Activated CD4-positive, alpha-beta T cell treated with anti-CD3 and anti-CD28 coated beads, Interleukin-2, amount 10 ng/mL, durations not matched to agents 7 days and 5 days (primary cell): ENCODE measurements around the gene SPDYE2B. TPM values are rescaled to one million over a fixed set of nuclear protein-coding genes. Genes with fewer than 3 reads are reported as not detected.
"Not testable (repeated sequence)": the region's sequence is repeated elsewhere in the genome, so short reads cannot be mapped to it uniquely, and the experiment has no call there.

ENCODE experiments used
- CTCF ChIA-PET: fragments of 350-600 bp; sonication (Branson Sonifier 250); formaldehyde crosslinking; loops from one replicate; lab custom pipeline; 2021; ENCODE audit warnings: antibody characterized with exemption; lab: Charles Lee
- POLR2A ChIA-PET: fragments of 350-600 bp; sonication (Branson Sonifier 250); formaldehyde crosslinking; loops from one replicate; lab custom pipeline; 2021; ENCODE audit warnings: antibody characterized with exemption; lab: Charles Lee
- DNase-seq: peaks from one replicate; pipeline ENCODE4 v3.0.0-alpha.2; 2020
- H3K27ac Mint-ChIP-seq: one replicate; pipeline ENCODE4 v1.8.0; 2021; ENCODE audit warnings: mild to moderate bottlenecking, moderate library complexity, mixed read lengths
- H3K27me3 Mint-ChIP-seq: one replicate; pipeline ENCODE4 v1.8.0; 2021; ENCODE audit warnings: mixed read lengths
- H3K36me3 Mint-ChIP-seq: one replicate; pipeline ENCODE4 v1.8.0; 2021; ENCODE audit warnings: low read depth, mixed read lengths
- H3K4me1 Mint-ChIP-seq: one replicate; pipeline ENCODE4 v1.8.0; 2021; ENCODE audit warnings: mixed read lengths
- H3K4me3 Mint-ChIP-seq: one replicate; pipeline ENCODE4 v1.8.0; 2021; ENCODE audit warnings: mild to moderate bottlenecking, moderate library complexity, mixed read lengths
- H3K9me3 Mint-ChIP-seq: one replicate; pipeline ENCODE4 v1.8.0; 2021; ENCODE audit warnings: mixed read lengths
- total RNA-seq, 2 experiments: library from RNA; stranded (reverse); gene quantifications; one replicate each; pipeline ENCODE4 v1.2.3, GENCODE V29; 2021

The SPDYE2B gene
- total RNA-seq, 2 experiments from 2014 or later, result not detected

DNA sequence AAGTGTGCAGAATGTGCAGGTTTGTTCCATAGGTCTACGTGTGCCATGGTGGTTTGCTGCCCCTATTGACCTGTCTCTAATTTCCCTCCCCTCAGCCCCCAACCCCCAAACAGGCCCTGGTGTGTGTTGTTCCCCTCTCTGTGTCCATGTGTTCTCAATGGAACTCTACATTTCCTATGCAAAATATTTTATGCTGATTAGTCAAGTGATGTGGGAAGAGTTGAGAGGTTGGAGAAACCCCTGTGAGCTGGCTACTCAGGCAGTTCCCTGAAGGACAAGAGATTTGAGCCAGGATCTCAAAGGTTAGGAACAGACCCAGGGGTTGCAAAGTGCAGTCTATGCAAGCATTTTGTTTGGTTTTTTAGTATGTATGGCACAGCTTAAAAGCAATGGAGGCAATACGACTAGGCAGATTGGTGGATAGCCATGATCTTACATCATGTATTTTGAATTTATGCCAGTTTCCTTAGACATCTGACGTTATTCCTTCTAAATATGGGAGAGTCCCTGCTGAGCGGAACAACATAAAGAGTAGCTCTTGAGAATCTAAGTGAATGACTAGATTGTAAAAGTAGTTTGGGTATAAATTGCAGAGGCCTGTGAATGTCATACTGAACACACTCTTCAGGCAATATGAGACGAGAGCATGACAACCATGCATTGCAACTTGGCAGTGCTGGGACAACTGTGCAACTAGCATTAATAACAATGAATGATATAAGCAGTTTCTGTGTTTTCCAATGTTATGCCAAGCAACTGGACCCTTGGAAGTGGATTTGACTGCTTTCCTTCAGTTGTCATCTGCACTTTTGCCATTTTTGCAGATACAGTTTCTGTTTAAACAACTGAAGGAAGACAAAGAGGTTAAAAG, 47.8 kb downstream of the SPDYE2B start:
- H3K27ac Mint-ChIP-seq, CTCF ChIA-PET, POLR2A ChIA-PET, H3K4me1 Mint-ChIP-seq, H3K9me3 Mint-ChIP-seq, H3K36me3 Mint-ChIP-seq, H3K4me3 Mint-ChIP-seq, DNase-seq: not testable (repeated sequence)
- peaks cover 13% of the 10 kb centered on the region for H3K27me3 Mint-ChIP-seq

DNA sequence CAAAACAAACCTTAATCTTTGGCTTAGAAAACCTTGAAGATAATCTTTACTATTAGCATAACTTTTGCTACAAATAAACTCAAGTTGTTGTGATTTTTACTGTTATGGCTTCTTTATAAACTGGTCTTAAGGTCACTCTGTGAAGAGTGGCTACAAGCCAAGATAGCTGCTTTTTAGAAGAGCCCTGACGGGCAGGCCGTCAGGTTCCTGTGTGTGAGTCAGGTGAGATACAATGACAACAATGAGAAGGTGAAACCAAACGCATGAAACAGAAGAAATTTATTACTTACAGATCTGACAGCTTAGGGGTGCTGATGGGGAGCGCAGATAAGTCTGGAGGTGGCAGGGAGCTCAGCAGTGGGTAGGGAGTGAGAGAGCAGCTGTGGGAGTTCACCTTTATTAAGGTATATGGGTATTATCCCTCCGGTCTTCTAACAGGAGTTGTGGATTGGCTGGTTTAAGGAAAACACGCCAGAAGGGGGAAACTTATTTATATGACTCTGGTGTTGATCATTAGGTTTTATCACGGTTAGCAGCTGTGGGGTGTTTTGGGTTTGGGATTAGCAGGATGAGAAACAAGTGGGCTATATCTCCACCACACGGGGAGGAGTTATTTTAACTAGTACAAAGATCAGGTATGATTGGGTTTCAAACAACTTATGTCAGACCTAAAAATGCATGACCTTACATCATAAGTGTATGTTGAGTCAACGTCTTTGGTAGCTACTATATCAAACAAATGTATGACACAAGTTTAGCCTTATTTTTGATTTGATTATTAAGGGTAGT, 49.0 kb downstream of the SPDYE2B start:
- H3K4me3 Mint-ChIP-seq, H3K36me3 Mint-ChIP-seq, H3K27ac Mint-ChIP-seq, POLR2A ChIA-PET, H3K9me3 Mint-ChIP-seq, H3K4me1 Mint-ChIP-seq, CTCF ChIA-PET, DNase-seq: not testable (repeated sequence)
- H3K27me3 Mint-ChIP-seq, result peaks cover 13% of the 10 kb centered on the region

Other genes with a start within 250 kb of the SPDYE2B start
- gene ORAI2, start 216.7 kb upstream of the SPDYE2B start, total RNA-seq, result 10 to 100 TPM; 61.2 to 63.7 TPM
- 10 to 100 TPM; 10.5 to 12.9 TPM for gene ALKBH4, start 185.5 kb upstream of the SPDYE2B start, total RNA-seq
- gene LRWD1, start 185.3 kb upstream of the SPDYE2B start, total RNA-seq, result 10 to 100 TPM; 18.2 to 20.5 TPM
- gene POLR2J, start 171.4 kb upstream of the SPDYE2B start, total RNA-seq, result 10 to 100 TPM; 44.3 to 56.4 TPM
- 10 to 100 TPM; 23.2 to 26.9 TPM for gene RASA4B, start 132.5 kb upstream of the SPDYE2B start, total RNA-seq
- 10 to 100 TPM; 44.9 to 52.4 TPM for gene UPK3BL2, start 106.6 kb upstream of the SPDYE2B start, total RNA-seq
- under 1 TPM in 1 of 2 experiments, not detected in 1; 0.15 TPM for gene SPDYE2, start 99.1 kb upstream of the SPDYE2B start, total RNA-seq
- 10 to 100 TPM; 53.2 to 53.8 TPM for gene POLR2J3, start 77.7 kb upstream of the SPDYE2B start, total RNA-seq
- 10 to 100 TPM; 19.7 to 21.1 TPM for gene RASA4, start 33.6 kb upstream of the SPDYE2B start, total RNA-seq
- 1 to 10 TPM in 1 of 2 experiments, not detected in 1; 9.4 TPM for gene UPK3BL1, start 7.5 kb upstream of the SPDYE2B start, total RNA-seq
- gene POLR2J2, start 21.3 kb downstream of the SPDYE2B start, total RNA-seq, result 10 to 100 TPM; 36.6 to 37.4 TPM
- gene FAM185A, start 98.7 kb downstream of the SPDYE2B start, total RNA-seq, result 1 to 10 TPM; 8.3 to 8.4 TPM